Testis (tissue), 2 donors: ENCODE results near the gene DUS2.

Experiments
- POLR2A ChIP-seq: fragments of 450-650 bp; IDR thresholded peaks from one replicate; pipeline ENCODE4 v1.6.1; 2017; ENCODE audit warnings: antibody characterized with exemption, mild to moderate bottlenecking, moderate library complexity
- TF ChIP-seq, protein P1 (sequence below), 3 experiments: fragments of 450-650 bp in 2 of 3; fragments of 200-600 bp in 1 of 3; sonication (generic) in 1 of 3; IDR thresholded peaks; one replicate each; pipeline ENCODE4 v1.5.1; 2016 to 2019; ENCODE audit warnings: antibody characterized with exemption in 3 of 3, mild to moderate bottlenecking in 2 of 3, moderate library complexity in 1 of 3

DNA sequence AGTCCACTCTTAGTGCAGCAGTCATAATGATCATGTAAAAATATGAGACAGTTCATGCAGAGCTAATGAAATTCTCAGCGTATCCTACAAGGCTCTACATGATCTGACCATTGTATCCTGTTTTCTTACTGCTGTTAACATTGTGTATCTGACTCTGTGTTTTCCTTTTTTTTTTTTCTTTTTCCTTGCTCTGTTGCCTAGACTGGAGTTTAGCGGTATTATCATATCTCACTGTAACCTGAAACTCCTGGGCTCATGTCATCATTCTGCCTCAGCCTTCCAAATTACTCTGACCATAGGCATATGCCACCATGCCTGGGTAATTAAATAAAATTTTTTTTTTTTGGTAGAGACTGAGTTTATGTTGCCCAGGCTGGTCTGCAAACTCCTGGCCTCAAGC lies 12.1 kb downstream of the DUS2 start:
- TF ChIP-seq, protein P1, sequence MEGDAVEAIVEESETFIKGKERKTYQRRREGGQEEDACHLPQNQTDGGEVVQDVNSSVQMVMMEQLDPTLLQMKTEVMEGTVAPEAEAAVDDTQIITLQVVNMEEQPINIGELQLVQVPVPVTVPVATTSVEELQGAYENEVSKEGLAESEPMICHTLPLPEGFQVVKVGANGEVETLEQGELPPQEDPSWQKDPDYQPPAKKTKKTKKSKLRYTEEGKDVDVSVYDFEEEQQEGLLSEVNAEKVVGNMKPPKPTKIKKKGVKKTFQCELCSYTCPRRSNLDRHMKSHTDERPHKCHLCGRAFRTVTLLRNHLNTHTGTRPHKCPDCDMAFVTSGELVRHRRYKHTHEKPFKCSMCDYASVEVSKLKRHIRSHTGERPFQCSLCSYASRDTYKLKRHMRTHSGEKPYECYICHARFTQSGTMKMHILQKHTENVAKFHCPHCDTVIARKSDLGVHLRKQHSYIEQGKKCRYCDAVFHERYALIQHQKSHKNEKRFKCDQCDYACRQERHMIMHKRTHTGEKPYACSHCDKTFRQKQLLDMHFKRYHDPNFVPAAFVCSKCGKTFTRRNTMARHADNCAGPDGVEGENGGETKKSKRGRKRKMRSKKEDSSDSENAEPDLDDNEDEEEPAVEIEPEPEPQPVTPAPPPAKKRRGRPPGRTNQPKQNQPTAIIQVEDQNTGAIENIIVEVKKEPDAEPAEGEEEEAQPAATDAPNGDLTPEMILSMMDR (IDR thresholded peaks at IDR 0.05): no peak
- TF ChIP-seq POLR2A: no peak
